Epidermal melanocyte (primary cell): ENCODE results near the gene WNT16.
A peak's percentile ranks its signal among the peaks of the same experiment; 100 is the strongest.
"Not testable (repeated sequence)": the region's sequence is repeated elsewhere in the genome, so short reads cannot be mapped to it uniquely, and the experiment has no call there.

Experiments
- DNase-seq: peaks from one replicate; pipeline ENCODE4 v3.0.0; 2011; ENCODE audit warnings: low spot score; ENCODE audit not compliant: insufficient read length

Gene WNT16, protein sequence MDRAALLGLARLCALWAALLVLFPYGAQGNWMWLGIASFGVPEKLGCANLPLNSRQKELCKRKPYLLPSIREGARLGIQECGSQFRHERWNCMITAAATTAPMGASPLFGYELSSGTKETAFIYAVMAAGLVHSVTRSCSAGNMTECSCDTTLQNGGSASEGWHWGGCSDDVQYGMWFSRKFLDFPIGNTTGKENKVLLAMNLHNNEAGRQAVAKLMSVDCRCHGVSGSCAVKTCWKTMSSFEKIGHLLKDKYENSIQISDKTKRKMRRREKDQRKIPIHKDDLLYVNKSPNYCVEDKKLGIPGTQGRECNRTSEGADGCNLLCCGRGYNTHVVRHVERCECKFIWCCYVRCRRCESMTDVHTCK

DNA sequence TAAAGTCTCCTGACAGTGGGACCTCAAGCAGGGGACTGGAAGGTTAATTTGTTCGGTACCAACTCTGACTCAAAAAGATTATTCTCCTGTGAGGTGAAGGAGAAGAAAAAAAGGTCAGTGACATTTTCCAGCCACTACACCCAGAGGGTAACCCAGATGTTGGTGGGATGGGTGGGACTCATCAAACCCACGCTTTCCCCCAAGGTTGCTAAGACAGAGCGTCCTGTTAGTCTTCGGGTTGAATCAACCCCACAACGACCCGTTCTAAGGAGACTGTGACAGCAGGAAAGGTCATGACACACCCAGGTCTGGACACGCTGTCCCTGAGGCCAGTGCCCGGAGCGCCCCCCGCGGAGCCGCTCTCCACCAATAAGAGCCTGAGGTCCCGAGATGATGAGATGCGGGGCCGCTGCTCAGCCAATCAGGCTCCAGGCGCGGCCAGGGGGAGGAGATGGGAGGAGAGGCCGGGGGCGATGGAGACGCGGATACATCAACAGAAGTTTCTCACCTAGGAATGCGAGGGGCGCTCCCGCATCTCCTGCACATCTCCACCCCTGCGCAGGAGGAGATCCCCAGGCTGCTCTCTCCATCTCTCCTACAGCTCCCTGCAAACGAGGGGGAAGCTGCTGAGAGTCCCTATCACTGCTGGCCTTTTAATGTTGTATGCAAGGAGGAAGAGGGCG is at the start of gene WNT16:
WNT16 (plus strand) TSS at position 493 of the 683 bp plus-strand sequence. CDS start 293 bp downstream, outside the sequence.
- DNase-seq = peak; percentile 31

DNA sequence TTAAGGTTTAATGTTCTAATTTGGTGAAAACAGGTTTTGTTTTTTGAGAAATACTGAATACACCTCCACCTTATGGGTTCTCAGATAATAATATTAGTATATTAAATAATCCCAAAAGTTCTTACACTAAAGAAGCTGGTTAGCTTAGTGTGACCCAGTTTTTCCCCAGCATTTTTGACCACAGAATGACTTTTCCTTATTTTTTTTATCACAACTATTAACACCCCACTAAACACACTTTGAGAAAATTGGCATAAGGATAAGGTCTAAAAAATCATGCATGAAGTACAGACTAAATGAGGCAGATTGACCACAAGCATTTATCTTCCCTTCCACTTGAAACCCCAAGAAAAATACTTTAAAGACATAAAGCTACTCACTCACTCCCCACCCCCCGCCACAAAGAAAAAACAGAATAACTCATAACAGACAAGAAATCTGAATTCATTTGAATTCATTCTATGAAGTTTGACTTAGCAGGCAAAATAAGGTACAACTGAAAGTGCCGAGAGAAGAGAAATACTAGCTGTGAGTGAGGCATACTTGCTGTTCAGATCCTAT is 49.7 kb upstream of the WNT16 start:
- no peak for DNase-seq

DNA sequence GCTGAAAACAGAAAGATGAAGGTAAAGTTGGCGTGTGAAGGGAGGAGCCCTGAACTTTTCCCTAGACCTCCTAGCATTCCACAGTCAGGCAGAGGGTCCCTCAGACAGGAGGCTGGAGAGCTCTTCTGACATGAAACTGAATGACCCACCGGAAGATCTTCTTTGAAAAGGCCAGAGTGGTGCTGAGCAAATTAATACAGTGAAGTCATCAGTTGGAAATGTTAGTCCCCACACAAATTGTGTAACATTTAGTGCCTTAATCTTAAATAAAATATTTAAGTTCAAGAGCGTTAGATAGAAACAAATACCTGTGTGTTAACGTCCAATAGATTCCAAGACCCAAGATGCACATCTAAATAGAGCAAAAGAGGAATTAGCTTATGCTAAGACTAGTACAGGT is 49.0 kb upstream of the WNT16 start:
- no peak for DNase-seq

DNA sequence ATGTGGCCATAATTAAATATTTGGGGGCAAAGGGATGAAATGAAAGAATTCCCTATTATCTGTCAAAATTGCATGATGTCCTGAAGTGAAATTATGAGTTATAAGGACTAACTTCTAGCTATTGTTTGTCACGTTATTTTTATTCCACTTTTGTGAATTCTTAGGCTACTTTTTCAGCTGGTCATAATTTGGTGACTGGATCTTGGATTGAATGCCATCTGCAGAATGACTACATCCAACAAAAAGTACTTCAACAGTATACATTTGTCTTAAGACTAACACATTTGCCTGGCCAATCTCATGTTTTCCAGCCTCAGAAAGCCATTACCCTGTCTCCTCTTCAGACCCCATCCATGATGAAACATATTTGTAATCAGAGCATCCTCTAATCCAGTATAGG is 48.1 kb upstream of the WNT16 start:
- DNase-seq = no peak

DNA sequence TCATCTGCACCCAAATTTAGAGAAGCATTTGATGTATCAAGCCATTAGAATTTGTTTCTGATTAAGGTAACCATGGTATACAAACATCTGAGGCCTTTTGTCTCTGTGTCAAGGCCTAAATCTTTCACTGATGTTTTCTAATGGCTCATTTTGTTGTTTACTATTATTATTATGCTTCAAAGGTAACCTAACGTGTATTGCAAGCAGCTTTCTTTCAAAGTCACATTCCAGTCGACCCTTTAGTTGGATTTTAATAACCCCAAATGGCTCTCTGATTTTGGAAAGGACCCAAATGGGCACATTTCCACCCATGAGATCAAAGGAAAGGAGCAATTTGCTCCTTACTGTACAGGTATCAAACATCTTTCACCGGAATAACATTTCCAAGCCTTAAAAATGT is 46.7 kb upstream of the WNT16 start:
- DNase-seq = no peak

DNA sequence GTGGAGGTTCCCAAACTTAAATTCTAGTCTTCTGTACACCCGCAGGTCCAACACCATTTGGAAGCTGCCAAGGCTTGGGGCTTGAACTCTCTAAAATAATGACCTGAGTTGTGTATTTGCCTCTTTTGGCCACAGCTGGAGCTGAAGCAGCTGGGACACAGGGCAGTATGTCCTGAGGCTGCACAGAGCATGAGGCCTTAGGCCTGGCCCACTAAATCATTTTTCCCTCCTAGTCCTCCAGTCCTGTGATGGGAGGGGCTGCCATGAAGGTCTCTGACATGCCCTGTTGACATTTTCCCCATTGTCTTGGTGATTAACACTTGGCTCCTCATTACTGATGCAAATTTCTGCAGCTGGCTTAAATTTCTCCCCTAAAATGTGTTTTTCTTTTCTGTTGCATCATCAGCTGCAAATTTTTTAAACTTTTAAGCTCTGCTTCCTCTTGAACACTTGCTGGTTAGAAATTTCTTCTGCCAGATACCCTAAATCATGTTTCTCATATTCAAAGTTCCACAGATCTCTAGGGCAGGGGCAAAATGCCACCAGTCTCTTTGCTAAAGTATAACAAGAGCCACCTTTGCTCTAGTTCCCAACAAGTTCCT is 43.6 kb upstream of the WNT16 start:
- DNase-seq = no peak

DNA sequence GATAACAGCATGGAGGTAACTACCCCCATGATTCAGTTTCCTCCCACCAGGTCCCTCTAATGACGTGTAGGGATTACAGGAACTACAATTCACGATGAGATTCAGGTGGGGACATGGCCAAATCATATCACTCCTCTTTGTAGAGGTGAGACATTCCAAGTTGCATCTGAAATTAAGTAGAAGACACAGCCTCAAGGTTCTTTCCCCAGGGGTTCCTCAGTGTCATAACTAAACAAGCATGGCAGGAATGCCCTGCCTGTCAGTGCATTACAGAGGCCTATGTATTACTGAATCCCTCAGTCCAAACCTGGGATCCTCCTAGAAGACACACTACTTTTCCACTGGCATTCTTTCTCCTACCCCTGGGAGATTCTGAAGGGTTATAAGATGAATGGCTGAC is 42.6 kb upstream of the WNT16 start:
- DNase-seq = no peak

DNA sequence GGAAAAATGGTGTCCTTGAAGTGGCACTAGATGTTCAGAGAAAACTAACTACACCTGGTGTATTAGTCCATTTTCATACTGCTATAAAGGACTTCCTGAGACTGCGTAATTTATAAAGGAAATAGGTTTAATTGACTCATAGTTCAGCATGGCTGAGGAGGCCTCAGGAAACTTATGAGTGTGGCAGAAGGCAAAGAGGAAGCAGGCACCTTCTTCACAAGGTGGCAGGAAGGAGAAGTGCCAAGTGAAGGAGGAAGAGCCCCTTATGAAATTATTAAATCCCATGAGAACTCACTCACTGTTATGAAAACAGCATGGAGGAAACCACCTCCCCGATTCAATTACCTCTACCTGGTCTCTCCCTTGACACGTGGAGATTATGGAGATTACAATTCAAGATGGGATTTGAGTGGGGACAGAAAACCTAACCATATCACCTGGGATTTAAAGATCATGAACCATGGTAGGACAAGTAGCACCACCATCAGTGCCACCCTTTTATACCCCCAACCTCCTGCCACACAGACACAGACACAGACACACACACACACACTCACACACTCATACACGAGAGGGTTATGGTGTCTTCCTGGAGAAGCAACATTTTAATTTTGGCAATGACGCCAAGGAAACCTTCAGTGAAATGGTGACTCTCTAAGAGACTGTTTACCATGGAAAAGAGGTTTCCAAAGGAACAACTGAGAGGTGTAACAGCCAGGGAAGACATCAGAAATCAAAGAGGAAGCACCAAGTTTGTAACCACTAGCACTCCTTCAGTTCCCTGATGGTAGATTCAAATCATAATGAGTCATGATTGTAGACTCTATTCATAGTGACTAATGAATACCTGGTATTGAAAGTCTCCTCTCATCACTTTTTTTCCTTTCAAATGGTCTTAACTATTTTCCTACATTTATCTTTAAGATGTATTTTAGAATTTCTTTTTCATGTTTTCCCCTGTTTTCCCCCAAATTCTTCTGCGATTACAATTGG is 41.8 kb upstream of the WNT16 start:
- DNase-seq = no peak

DNA sequence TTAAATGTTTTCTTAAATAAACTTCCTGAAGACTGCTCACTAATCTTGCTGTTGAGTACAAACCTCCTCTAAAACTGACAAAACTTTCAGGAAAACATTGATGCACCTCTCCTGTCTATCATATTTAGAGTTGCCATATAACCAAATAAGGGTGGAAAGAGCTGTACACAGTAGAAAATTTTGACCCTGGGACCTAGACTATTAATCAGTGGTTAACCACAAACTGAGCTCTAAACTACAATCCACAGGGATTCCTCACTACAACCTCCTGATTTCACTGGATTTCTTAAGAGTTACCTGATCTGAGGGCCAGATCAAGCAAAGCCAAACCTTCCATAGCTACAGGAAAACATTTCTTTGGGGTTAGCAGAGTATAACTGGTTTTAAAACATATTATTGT is 39.9 kb upstream of the WNT16 start:
- no peak for DNase-seq

DNA sequence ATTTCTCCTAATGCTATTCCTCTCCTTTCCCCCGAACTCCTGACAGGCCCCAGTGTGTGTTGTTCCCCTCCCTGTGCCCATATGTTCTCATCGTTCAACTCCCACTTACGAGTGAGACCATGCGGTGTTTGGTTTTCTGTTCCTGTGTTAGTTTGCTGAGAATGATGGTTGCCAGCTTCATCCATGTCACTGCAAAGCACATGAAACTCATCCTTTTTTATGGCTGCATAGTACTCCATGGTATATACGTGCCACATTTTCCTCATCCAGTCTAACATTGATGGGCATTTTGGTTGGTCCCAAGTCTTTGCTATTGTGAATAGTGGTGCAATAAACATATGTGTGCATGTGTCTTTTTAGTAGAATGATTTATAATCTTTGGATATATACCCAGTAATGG is 38.9 kb upstream of the WNT16 start:
- not testable (repeated sequence) for DNase-seq

DNA sequence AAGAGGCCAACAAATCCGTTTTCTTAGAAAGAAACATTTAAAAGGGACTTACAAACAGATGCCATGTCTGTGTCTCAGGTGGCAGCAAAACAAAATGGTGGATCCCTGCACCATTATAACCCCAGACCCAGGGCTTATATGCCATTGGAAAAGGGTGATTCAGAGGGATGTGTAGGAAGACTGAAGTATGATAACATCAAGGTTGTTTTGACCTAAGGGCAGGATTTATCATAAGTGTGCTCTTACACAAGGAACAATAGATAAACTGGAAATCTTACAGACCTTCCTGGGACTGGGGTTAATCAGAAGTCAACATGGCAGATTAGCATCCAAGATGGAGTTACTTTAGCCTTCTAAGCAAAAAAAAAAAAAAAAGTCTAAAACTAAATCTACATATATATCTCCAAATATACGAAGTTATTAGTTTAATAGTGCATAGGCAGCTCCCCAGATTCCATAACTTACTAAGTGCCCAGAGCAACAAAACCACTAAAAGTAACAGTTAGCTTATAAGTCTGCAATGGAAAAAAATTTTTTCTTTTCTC is 34.3 kb upstream of the WNT16 start:
- DNase-seq = no peak

DNA sequence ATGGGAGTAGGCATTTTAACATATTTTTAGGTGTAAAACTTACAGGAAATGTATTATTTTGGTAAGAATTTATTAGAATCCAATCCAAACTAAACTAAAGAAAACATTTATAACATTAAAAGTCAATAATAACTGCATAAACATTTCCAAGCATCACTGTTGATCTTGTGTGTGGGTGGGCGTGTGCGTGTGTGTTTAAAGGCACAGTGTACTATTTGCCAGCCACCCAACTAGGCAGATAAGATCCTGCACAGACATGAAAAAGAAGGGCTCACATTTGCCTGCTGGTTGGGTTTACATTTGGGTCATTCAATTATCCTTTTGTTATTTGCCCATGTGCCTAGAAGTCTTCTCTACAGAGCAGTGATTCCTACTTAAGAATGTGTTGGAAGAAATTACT is 31.0 kb upstream of the WNT16 start:
- DNase-seq = no peak

DNA sequence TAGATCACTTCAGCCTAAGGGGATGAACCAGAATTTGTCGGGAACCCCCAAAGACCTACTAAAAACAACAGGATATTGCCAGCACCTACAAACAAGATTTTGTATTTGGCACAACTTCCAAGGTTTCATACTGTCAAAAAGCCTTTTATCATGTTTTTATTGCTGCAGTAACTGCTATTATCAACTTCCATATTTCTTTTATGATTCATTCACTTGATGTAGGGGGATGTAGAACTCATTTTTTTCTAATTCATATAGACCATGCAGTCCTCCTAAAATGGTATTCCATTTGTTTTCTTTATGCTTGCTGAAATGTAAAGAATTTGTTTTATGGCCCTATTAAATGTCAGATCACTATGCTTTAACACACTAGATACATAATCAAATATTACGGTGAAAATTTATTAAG is 30.0 kb upstream of the WNT16 start:
- DNase-seq = no peak

DNA sequence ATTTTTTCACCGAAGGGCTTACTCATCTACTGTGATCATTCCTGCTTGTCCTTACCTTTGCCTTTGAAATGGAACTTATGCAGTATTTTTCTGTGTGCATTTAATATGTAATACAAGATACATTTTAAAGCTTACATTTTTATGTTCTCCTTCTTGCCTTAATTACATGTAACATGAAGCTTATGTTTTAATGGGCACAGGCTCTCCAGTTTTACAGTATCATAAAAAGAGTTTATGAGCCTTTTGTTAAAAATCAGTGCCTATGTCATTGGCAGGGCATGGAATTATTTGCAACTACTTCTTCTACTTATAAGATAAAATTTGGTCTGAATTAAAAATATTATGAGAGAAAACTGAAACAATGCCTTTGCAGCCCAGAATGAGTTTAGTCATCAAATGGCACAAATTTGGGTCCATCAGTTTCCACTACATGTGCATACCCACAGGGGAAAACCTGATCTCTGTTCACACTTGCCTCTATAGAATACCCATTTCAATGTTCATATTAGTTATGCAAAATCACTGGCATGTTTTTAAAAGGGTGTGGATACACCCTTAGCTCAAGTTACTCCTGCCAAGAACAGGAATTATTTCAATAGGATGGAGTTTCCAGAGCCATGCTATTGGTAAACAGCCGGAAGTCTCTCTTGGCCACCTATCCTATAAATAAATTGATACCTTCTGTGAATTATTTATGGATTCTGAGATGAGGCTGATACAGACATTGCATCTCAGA is 27.9 kb upstream of the WNT16 start:
- no peak for DNase-seq

DNA sequence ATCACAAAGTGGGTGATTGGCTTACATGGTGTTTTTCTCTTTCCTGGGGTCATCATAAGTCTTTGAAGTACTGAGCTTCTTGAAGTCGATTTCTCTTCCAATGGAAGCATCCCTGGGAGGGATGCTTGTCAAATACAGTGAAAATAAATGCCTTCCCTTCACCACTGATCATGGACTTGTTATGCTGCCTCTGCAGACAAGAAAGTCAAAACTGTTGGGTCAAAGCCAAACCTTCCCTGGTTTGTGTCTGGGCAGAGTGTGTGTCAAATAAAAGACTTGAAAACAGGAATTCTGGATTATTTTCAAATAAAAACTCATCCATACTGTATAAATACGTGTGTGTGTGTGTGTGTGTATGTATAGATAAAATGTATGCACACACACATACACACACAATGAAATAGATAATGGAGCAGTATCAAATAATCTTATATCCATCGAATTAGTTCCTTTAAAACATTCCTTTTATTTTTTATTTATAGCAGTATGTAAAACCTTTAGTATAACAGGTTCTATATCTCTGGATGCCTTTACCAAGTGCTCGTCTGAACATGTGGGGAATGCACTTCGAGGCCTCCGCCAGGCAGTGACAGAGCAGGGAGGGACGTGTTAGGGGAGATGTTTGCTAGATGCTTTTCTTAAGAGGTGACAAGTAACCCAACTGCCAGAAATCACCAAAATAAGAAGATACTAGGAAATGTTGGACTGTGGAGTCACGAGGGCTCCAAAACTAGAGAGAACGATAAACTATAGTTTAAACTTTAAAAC is 27.2 kb upstream of the WNT16 start:
- DNase-seq = no peak

DNA sequence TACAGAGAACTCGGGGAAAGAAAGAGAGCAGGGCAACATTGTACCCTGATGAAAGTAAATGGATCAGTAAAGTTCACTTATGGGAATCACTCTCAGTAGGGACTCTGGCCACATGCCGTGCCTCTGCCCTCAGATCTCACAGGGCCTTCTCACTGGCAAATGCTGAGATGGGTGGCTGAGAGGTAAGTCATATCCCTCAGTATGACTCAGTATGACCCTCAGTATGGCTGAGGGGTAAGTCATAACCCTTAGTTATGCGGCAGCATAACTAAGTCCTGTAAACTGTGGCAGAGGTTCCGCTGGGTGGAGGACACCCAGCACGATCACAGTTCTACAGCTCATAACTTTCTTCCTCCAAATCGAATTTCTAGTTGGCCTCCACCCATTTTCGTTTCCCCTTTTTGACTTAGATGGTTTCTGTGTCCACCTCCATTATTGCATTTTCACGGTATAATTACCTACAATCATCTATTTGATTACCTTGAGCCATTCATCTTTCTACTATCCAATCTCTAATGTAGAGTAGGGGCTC is 26.5 kb upstream of the WNT16 start:
- no peak for DNase-seq

DNA sequence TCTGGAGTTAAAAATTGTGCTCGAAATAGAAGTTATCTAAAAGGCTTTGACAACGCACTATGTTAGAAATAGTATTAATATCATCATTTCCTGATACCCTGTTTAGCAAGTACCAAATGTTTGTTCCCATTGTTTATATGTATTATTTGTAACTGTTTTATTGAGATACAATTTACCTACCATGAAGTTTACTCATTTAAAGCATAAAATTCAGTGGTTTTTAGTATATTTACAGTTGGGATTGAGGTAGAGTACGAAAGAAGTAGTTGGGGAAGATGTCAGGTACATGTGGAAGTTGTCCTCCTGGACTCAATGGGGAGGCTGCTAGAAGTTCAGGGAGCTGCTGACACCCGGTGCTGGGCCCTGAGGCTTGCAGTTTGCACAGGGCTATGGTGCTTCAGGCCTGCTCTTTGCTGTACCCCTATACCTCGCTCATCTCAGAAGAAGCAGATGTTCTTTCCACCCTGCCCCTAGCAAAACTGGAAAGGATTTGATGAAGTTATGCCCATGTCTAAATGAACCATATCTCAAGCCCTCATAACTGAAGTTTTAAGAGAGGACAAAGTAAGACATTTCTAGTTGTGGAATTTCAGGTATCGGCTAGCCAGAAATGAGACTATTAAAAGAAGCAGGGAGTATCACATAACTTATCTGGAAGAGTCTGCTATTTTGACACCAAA is 25.2 kb upstream of the WNT16 start:
- DNase-seq = no peak

DNA sequence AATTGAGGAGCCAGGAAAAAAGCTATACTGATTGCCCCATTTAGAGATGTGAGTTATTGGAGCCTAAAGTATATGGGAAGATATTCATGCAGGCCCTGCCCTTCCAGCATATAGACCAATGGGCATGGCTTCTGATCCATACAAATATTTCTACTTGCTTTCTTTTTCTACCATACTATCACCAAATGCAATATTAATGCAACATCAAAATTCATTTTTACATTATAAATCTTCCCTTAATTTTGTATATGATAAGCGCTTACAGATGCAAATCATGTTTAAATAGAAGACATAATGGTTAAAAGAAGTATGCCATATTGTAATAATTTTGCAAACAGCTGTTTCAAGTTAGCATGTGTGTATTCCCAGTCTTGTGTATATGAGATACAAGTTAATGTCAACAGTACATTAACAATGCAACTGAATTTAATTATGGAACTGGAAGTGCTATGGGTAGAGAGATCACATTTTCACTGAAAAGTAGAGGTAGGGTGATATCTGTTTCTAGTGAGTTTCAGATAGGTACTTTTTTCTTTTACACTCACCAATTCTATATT is 24.6 kb upstream of the WNT16 start:
- DNase-seq = no peak
